Suppressor macrophage treated with lipopolysaccharide for 4 hours (primary cell): Measurements from ENCODE around the gene ARGLU1.

Source experiments
- DNase-seq: peaks from one replicate; pipeline ENCODE4 v3.0.0-alpha.2; 2020

The ARGLU1 gene

GRCh38 chr13:106522898-106523525, 44.9 kb downstream of the ARGLU1 start:
- no peak for DNase-seq

- DNase-seq, result no peak
These were observed 45.7 kb downstream of the ARGLU1 start for GRCh38 chr13:106522112-106522705.

GRCh38 chr13:106521095-106521799, 46.7 kb downstream of the ARGLU1 start:
- no peak for DNase-seq

GRCh38 chr13:106520251-106521054, 47.5 kb downstream of the ARGLU1 start:
- DNase-seq, result no peak

GRCh38 chr13:106518512-106518911, 49.4 kb downstream of the ARGLU1 start:
- DNase-seq, result no peak

GRCh38 chr13:106517109-106517847, 50.7 kb downstream of the ARGLU1 start:
- no peak for DNase-seq

GRCh38 chr13:106515635-106516254, 52.2 kb downstream of the ARGLU1 start:
- no peak for DNase-seq

- no peak for DNase-seq
These were observed 52.9 kb downstream of the ARGLU1 start for GRCh38 chr13:106514928-106515634.

GRCh38 chr13:106513025-106513983, 54.6 kb downstream of the ARGLU1 start:
- no peak for DNase-seq

GRCh38 chr13:106507560-106508274, 60.2 kb downstream of the ARGLU1 start:
- DNase-seq, result peak; percentile 9

GRCh38 chr13:106506286-106506685, 61.7 kb downstream of the ARGLU1 start:
- DNase-seq, result no peak

GRCh38 chr13:106505732-106506131, 62.2 kb downstream of the ARGLU1 start:
- no peak for DNase-seq

- DNase-seq, result no peak
These were observed 62.6 kb downstream of the ARGLU1 start for GRCh38 chr13:106505295-106505694.

GRCh38 chr13:106503730-106504453, 64.0 kb downstream of the ARGLU1 start:
- no peak for DNase-seq

GRCh38 chr13:106503272-106503671, 64.7 kb downstream of the ARGLU1 start:
- DNase-seq, result no peak

GRCh38 chr13:106500445-106500844, 67.5 kb downstream of the ARGLU1 start:
- DNase-seq, result no peak

GRCh38 chr13:106499896-106500295, 68.0 kb downstream of the ARGLU1 start:
- DNase-seq, result no peak

GRCh38 chr13:106499113-106499512, 68.8 kb downstream of the ARGLU1 start:
- no peak for DNase-seq

GRCh38 chr13:106498571-106498970, 69.4 kb downstream of the ARGLU1 start:
- DNase-seq, result no peak
